Measurements from ENCODE around the gene BABAM2. TPM values are rescaled to one million over a fixed set of nuclear protein-coding genes. Genes with fewer than 3 reads are reported as not detected.

Gene BABAM2
- total and polyA plus RNA-seq, 7 donors = 22.9 to 52.3 (median 25.2) TPM

DNA sequence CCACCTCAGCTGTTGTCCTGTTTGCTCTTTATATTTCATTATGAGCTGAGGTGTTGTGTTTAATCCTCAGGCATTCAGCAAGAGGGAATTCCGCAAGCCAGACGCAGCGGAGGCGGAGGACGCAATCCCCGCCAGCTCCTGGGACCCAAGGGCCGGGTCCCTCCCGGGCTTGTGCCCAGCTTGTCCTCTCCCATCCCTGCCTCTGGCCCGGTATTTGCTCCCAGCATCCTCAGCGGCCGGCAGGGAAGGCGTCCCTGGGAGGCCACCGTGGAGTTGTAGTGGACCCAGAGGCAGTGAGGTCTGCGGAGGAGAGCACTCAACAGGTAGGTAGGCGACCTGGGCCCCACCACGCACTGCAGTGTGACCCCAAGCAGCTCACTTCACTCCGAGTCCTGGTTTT lies 459.7 kb downstream of the BABAM2 start:
- H3K4me3 ChIP-seq = no peak overlapping the region
- no peaks in the 10 kb centered on the region for H3K36me3 ChIP-seq
- no peak overlapping the region for H3K27ac ChIP-seq
- TF ChIP-seq POLR2A (IDR thresholded peaks at IDR 0.05) = no peak
- no peak for TF ChIP-seq POLR2AphosphoS5 (IDR thresholded peaks at IDR 0.05)
- no peak for TF ChIP-seq EP300 (IDR thresholded peaks at IDR 0.05)
- TF ChIP-seq, protein P1, sequence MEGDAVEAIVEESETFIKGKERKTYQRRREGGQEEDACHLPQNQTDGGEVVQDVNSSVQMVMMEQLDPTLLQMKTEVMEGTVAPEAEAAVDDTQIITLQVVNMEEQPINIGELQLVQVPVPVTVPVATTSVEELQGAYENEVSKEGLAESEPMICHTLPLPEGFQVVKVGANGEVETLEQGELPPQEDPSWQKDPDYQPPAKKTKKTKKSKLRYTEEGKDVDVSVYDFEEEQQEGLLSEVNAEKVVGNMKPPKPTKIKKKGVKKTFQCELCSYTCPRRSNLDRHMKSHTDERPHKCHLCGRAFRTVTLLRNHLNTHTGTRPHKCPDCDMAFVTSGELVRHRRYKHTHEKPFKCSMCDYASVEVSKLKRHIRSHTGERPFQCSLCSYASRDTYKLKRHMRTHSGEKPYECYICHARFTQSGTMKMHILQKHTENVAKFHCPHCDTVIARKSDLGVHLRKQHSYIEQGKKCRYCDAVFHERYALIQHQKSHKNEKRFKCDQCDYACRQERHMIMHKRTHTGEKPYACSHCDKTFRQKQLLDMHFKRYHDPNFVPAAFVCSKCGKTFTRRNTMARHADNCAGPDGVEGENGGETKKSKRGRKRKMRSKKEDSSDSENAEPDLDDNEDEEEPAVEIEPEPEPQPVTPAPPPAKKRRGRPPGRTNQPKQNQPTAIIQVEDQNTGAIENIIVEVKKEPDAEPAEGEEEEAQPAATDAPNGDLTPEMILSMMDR (IDR thresholded peaks at IDR 0.05) = no peak
- peaks cover 0 to 24% (median 17%) of the 10 kb centered on the region in 4 donors for H3K4me1 ChIP-seq
- H3K9me3 ChIP-seq = no peaks in the 10 kb centered on the region
- H3K27me3 ChIP-seq = no peaks in the 10 kb centered on the region
- 97% methylated on average over 17 of the region's 17 CpGs for whole genome bisulfite sequencing, 2 donors
- peak; percentile 47 for DNase-seq
- intact Hi-C loops (cut with DNase I) = no loop called here

DNA sequence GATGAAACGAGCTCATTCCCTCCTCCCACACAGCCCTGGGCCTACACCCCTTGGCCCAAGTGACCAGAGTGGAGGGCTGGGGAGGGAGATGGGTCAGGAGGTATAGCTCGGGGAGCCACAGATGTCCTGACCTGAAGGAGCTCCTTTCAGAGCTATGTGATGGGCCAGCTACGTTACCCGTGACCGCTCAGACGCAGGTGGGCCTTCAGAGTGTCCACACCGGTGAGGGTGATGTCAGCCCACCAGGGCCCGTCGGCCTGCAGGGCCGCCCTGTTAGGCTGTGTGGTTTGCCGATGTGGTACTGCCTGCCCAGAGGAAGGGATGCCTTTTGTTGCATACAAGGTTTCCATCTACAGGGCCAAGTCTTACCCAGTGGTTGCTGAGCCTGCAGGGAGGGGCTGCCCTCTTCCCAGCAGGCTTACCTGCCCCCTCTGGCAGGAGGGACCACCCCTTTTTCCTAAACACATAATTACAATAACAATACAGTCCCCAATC lies 460.3 kb downstream of the BABAM2 start:
- TF ChIP-seq EP300 (IDR thresholded peaks at IDR 0.05) = no peak
- no peak for TF ChIP-seq POLR2A (IDR thresholded peaks at IDR 0.05)
- TF ChIP-seq, protein P1 (IDR thresholded peaks at IDR 0.05) = no peak
- TF ChIP-seq POLR2AphosphoS5 (IDR thresholded peaks at IDR 0.05) = no peak
- Histone ChIP-seq H3K9me3 (no peaks in the 10 kb centered on the region), H3K27ac (no peak overlapping the region), H3K36me3 (no peaks in the 10 kb centered on the region), H3K4me1 (peaks cover 0 to 31% (median 23%) of the 10 kb centered on the region in 4 donors), H3K27me3 (no peaks in the 10 kb centered on the region), H3K4me3 (no peak overlapping the region)
- WGBS, 2 donors = 93 to 95% methylated on average over 11 of the region's 11 CpGs
- peak; percentile 50 for DNase-seq
- intact Hi-C loops (cut with DNase I) = no loop called here

DNA sequence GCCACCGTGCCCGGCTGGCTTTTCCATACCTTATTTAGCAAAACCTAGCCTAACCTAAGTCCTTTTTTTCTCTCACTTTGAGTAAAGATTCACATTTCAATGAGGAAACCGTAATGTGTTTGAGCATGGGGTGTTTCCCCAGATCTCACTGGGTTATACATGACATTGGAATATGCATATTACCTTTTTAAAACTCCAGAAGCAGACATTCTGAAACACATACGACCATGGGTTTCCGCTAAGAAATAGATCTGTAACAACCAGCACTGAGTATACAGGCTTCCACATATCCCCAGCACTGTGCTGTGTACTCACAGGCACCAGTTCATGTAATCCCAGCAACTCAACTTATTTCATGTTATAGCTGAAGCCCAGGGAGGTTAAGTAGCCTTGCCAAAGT lies 461.1 kb downstream of the BABAM2 start:
- Histone ChIP-seq H3K27me3 (no peaks in the 10 kb centered on the region), H3K36me3 (no peaks in the 10 kb centered on the region), H3K9me3 (no peaks in the 10 kb centered on the region), H3K4me3 (no peak overlapping the region), H3K27ac (peak overlapping the region in 3 of 4 donors; percentile 23 to 60 (median 41)), H3K4me1 (peaks cover 0 to 36% (median 31%) of the 10 kb centered on the region in 4 donors)
- no peak for DNase-seq
- WGBS, 2 donors = 82 to 85% methylated on average over 5 of the region's 5 CpGs
- no peak for TF ChIP-seq POLR2AphosphoS5 (IDR thresholded peaks at IDR 0.05)
- TF ChIP-seq, protein P1 (IDR thresholded peaks at IDR 0.05) = no peak
- no peak for TF ChIP-seq EP300 (IDR thresholded peaks at IDR 0.05)
- TF ChIP-seq POLR2A (IDR thresholded peaks at IDR 0.05) = no peak
- intact Hi-C loops (cut with DNase I) = no loop called here

DNA sequence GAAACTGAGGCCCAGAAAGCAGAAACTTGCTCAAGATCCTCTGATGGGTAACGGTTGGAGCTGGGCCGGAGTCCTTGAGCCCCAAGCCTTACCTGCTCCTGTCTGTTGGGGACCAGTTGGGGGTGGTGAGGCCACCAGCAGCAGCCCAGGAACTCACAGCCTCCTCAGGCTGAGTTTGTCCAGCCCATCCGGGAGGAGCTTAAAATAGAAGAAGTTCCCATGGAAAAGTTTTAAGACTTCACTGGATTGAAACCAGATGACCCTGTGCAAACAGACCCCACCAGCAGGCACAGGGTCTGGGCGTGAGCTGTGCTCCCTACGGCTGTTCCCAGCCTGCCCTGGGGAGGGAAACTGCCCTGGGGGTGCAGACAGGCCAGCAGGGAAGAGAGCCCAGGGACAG lies 461.6 kb downstream of the BABAM2 start:
- Histone ChIP-seq H3K9me3 (no peaks in the 10 kb centered on the region), H3K27me3 (no peaks in the 10 kb centered on the region), H3K27ac (peak overlapping the region in 3 of 4 donors; percentile 23 to 60 (median 41)), H3K4me3 (no peak overlapping the region), H3K4me1 (peaks cover 0 to 39% (median 33%) of the 10 kb centered on the region in 4 donors), H3K36me3 (no peaks in the 10 kb centered on the region)
- no peak for TF ChIP-seq POLR2A (IDR thresholded peaks at IDR 0.05)
- TF ChIP-seq, protein P1 (IDR thresholded peaks at IDR 0.05) = no peak
- TF ChIP-seq EP300 (IDR thresholded peaks at IDR 0.05) = peak in 1 of 4 donors; percentile 20
- peak; percentile 14 to 45 (median 30) for TF ChIP-seq POLR2AphosphoS5 (IDR thresholded peaks at IDR 0.05)
- 76 to 82% methylated on average over 5 of the region's 5 CpGs for WGBS, 2 donors
- DNase-seq = peak; percentile 69
- intact Hi-C loops (cut with DNase I) = no loop called here

Data from sigmoid colon (tissue), 7 donors.